WTC11 (cell line): ENCODE data around the gene TXNDC2. TPM values are rescaled to one million over a fixed set of nuclear protein-coding genes. Genes with fewer than 3 reads are reported as not detected.

Source experiments
- ATAC-seq: fragments of 200-7000 bp; cut with Tn5 transposase; 2 replicates; pipeline ENCODE4 v1.10.0; 2021; ENCODE audit warnings: mild to moderate bottlenecking, moderate library complexity
- CTCF ChIA-PET: fragments of 300-600 bp; sonication (Branson Sonifier 250); formaldehyde crosslinking; loops from one replicate; lab custom pipeline; 2021; ENCODE audit warnings: antibody characterized with exemption; lab: Charles Lee
- POLR2A ChIA-PET: fragments of 350-600 bp; sonication (Branson Sonifier 250); formaldehyde crosslinking; loops from one replicate; lab custom pipeline; 2021; ENCODE audit warnings: antibody characterized with exemption; lab: Charles Lee
- DNase-seq: peaks from one replicate; pipeline ENCODE4 v3.0.0; 2021; ENCODE audit warnings: low spot score
- H3K27ac Mint-ChIP-seq: 2 replicates; pipeline ENCODE4 v1.8.0; 2021; ENCODE audit warnings: mixed read lengths
- H3K27me3 Mint-ChIP-seq: 2 replicates; pipeline ENCODE4 v1.8.0; 2021; ENCODE audit warnings: low read depth, mild to moderate bottlenecking, moderate library complexity, mixed read lengths
- H3K36me3 Mint-ChIP-seq: 2 replicates; pipeline ENCODE4 v1.8.0; 2021; ENCODE audit warnings: mixed read lengths
- H3K4me1 Mint-ChIP-seq: 2 replicates; pipeline ENCODE4 v1.8.0; 2022; ENCODE audit warnings: mixed read lengths
- H3K4me3 Mint-ChIP-seq: 2 replicates; pipeline ENCODE4 v1.8.0; 2021; ENCODE audit warnings: mild to moderate bottlenecking, moderate library complexity, mixed read lengths
- H3K9me3 Mint-ChIP-seq: 2 replicates; pipeline ENCODE4 v1.8.0; 2021; ENCODE audit warnings: mixed read lengths
- FOXK1 ChIP-seq: sonication (generic); formaldehyde crosslinking; IDR thresholded peaks from 2 replicates; pipeline ENCODE4 v1.8.0; 2022; ENCODE audit warnings: mild to moderate bottlenecking, moderate library complexity, missing genetic modification reagents
- IRF2 ChIP-seq: sonication (generic); formaldehyde crosslinking; IDR thresholded peaks from 2 replicates; pipeline ENCODE4 v1.8.0; 2022; ENCODE audit warnings: low read depth, missing genetic modification reagents, borderline replicate concordance
- KAT7 ChIP-seq: sonication (generic); formaldehyde crosslinking; IDR thresholded peaks from 2 replicates; pipeline ENCODE4 v1.8.1; 2023; ENCODE audit warnings: missing genetic modification reagents, mild to moderate bottlenecking, borderline replicate concordance
- MXD4 ChIP-seq: fragments of 250-450 bp; sonication (Bioruptor Pico); IDR thresholded peaks from 2 replicates; pipeline ENCODE4 v1.8.0; 2021; ENCODE audit warnings: mild to moderate bottlenecking, moderate library complexity, borderline replicate concordance
- NFATC4 ChIP-seq: fragments of 250-450 bp; sonication (Bioruptor Pico); IDR thresholded peaks from 2 replicates; pipeline ENCODE4 v1.9.0; 2021; ENCODE audit warnings: mild to moderate bottlenecking
- NR1H2 ChIP-seq: sonication (generic); formaldehyde crosslinking; IDR thresholded peaks from 2 replicates; pipeline ENCODE4 v1.9.0; 2021; ENCODE audit warnings: mild to moderate bottlenecking, moderate library complexity, missing genetic modification reagents
- OVOL2 ChIP-seq: fragments of 250-450 bp; sonication (Bioruptor Pico); IDR thresholded peaks from 2 replicates; pipeline ENCODE4 v1.9.0; 2021; ENCODE audit warnings: mild to moderate bottlenecking, borderline replicate concordance
- TEAD1 ChIP-seq: sonication (generic); formaldehyde crosslinking; IDR thresholded peaks from 2 replicates; pipeline ENCODE4 v1.8.0; 2022; ENCODE audit warnings: mild to moderate bottlenecking, missing genetic modification reagents
- TEAD4 ChIP-seq: sonication (generic); formaldehyde crosslinking; IDR thresholded peaks from 2 replicates; pipeline ENCODE4 v1.8.0; 2022; ENCODE audit warnings: mild to moderate bottlenecking, missing genetic modification reagents
- total RNA-seq: library from RNA; stranded (reverse); gene quantifications from 3 replicates; pipeline ENCODE4 v1.2.3, GENCODE V29; 2021
- TF ChIP-seq, protein P1 (sequence below): sonication (generic); formaldehyde crosslinking; IDR thresholded peaks from 2 replicates; pipeline ENCODE4 v1.8.1; 2023; ENCODE audit warnings: mild to moderate bottlenecking, missing genetic modification reagents, moderate library complexity
- TF ChIP-seq, protein P2 (sequence below): fragments of 200-600 bp; IDR thresholded peaks from 2 replicates; pipeline ENCODE4 v1.8.0; 2022; ENCODE audit warnings: antibody characterized with exemption
- TF ChIP-seq, protein P3 (sequence below): fragments of 250-450 bp; sonication (Bioruptor Pico); IDR thresholded peaks from 2 replicates; pipeline ENCODE4 v1.9.0; 2021; ENCODE audit warnings: mild to moderate bottlenecking
- TF ChIP-seq, protein P4 (sequence below): sonication (generic); formaldehyde crosslinking; IDR thresholded peaks from 2 replicates; pipeline ENCODE4 v1.8.0; 2022; ENCODE audit warnings: mild to moderate bottlenecking, missing genetic modification reagents
- TF ChIP-seq, protein P5 (sequence below): fragments of 250-450 bp; sonication (Bioruptor Pico); IDR thresholded peaks from 2 replicates; pipeline ENCODE4 v1.9.0; 2021; ENCODE audit warnings: moderate library complexity, mild to moderate bottlenecking, inconsistent platforms, borderline replicate concordance

The TXNDC2 gene
- total RNA-seq, 1 experiment from 2014 or later, result 0.26 TPM

DNA sequence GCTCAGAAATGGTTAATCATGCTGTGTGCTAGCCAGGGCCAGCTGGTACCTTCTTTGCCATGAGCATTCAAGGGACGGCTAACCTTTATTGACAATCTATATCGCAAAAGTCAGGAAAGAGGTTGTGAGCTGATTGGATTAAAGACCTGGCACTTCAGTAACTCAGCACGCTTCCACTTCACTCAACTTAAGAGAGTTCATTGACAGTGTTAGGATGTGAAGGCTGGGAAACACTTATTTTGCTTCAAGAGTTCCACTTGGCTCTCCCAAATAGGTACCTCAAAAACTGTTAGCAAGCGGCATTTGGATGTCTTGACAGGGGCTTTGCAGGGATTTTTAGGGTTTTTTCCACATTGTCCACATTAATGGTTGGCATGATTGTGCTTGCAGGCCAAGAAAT is 25.1 kb upstream of the TXNDC2 start (continued):
- TF ChIP-seq, protein P1, sequence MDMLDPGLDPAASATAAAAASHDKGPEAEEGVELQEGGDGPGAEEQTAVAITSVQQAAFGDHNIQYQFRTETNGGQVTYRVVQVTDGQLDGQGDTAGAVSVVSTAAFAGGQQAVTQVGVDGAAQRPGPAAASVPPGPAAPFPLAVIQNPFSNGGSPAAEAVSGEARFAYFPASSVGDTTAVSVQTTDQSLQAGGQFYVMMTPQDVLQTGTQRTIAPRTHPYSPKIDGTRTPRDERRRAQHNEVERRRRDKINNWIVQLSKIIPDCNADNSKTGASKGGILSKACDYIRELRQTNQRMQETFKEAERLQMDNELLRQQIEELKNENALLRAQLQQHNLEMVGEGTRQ (CRISPR knock-in tag), result no peak
- TF ChIP-seq IRF2 (CRISPR knock-in tag), result no peak

DNA sequence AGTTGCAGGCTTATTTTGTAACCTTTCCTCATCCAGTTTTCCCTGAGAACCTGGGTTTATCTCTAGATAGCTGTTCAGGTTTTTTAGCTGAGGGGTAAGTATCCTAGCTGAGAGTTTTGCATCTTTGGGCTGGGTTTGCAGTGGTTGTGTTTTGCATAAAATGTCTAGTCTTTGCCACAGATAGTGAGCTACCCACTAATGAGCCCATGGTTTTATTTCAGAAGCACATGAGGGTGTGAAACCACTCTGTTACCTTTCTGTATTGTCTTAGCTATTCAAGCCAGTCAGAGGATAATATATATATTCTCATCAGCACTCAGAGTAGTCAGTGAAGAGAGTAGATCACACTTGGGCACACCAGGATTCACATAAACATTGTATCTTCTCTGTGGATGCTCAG is 24.6 kb upstream of the TXNDC2 start:
- no peak overlapping the region for H3K27ac Mint-ChIP-seq
- ChIA-PET POLR2A (interaction anchor here (0.7 kb wide), 1 partner anchor 369 kb away, joined by 5 read pairs; no protein-coding TSS in a partner anchor), CTCF (no interaction called here)
- 0 out of 2 replicates have a peak, but pooled peaks cover 7% of the 10 kb centered on the region for H3K4me1 Mint-ChIP-seq
- H3K4me3 Mint-ChIP-seq, result no peak overlapping the region
- peaks cover 16% of the 10 kb centered on the region for H3K36me3 Mint-ChIP-seq
- peaks cover 5% of the 10 kb centered on the region; the same call in 1 of the 2 replicates for H3K27me3 Mint-ChIP-seq
- no peak for DNase-seq
- peaks cover 18% of the 10 kb centered on the region for H3K9me3 Mint-ChIP-seq
- TF ChIP-seq NFATC4 (CRISPR knock-in tag) (no peak), NR1H2 (CRISPR knock-in tag) (no peak), OVOL2 (no peak), TEAD1 (no peak), TEAD4 (CRISPR knock-in tag) (no peak), KAT7 (CRISPR knock-in tag) (no peak)
- TF ChIP-seq, protein P2, sequence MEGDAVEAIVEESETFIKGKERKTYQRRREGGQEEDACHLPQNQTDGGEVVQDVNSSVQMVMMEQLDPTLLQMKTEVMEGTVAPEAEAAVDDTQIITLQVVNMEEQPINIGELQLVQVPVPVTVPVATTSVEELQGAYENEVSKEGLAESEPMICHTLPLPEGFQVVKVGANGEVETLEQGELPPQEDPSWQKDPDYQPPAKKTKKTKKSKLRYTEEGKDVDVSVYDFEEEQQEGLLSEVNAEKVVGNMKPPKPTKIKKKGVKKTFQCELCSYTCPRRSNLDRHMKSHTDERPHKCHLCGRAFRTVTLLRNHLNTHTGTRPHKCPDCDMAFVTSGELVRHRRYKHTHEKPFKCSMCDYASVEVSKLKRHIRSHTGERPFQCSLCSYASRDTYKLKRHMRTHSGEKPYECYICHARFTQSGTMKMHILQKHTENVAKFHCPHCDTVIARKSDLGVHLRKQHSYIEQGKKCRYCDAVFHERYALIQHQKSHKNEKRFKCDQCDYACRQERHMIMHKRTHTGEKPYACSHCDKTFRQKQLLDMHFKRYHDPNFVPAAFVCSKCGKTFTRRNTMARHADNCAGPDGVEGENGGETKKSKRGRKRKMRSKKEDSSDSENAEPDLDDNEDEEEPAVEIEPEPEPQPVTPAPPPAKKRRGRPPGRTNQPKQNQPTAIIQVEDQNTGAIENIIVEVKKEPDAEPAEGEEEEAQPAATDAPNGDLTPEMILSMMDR, result no peak
- TF ChIP-seq, protein P3, sequence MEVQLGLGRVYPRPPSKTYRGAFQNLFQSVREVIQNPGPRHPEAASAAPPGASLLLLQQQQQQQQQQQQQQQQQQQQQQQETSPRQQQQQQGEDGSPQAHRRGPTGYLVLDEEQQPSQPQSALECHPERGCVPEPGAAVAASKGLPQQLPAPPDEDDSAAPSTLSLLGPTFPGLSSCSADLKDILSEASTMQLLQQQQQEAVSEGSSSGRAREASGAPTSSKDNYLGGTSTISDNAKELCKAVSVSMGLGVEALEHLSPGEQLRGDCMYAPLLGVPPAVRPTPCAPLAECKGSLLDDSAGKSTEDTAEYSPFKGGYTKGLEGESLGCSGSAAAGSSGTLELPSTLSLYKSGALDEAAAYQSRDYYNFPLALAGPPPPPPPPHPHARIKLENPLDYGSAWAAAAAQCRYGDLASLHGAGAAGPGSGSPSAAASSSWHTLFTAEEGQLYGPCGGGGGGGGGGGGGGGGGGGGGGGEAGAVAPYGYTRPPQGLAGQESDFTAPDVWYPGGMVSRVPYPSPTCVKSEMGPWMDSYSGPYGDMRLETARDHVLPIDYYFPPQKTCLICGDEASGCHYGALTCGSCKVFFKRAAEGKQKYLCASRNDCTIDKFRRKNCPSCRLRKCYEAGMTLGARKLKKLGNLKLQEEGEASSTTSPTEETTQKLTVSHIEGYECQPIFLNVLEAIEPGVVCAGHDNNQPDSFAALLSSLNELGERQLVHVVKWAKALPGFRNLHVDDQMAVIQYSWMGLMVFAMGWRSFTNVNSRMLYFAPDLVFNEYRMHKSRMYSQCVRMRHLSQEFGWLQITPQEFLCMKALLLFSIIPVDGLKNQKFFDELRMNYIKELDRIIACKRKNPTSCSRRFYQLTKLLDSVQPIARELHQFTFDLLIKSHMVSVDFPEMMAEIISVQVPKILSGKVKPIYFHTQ, result no peak
- TF ChIP-seq, protein P4, sequence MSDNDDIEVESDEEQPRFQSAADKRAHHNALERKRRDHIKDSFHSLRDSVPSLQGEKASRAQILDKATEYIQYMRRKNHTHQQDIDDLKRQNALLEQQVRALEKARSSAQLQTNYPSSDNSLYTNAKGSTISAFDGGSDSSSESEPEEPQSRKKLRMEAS (CRISPR knock-in tag), result no peak
- TF ChIP-seq, all 79 proteins: peak for 0
- no peak for ATAC-seq

DNA sequence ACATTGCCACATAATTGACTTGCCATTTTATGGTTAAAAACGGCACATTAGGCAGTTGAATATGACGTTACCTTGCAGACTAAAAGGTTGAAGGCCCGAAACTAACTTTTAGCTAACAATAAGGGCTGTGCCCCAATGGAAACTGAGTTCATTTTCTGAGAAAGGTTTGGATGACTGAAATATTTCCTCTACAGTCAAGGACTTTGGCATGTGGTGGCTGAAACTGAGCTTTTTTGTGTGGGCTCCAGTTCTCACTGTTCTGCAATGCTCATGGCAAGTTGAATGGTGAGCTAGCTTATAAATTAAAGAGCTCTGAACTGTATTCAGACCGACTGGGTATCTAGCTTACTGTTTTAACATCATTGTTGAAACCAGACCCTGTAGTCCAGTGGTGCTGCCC is 23.8 kb upstream of the TXNDC2 start:
- no peak overlapping the region for H3K4me3 Mint-ChIP-seq
- POLR2A ChIA-PET, result no interaction called here
- DNase-seq (no peak), ATAC-seq (no peak)
- H3K36me3 Mint-ChIP-seq, result peaks cover 21% of the 10 kb centered on the region
- TF ChIP-seq, protein P1 (CRISPR knock-in tag), result no peak
- TF ChIP-seq FOXK1 (no peak), MXD4 (CRISPR knock-in tag) (no peak)
- TF ChIP-seq, protein P5, sequence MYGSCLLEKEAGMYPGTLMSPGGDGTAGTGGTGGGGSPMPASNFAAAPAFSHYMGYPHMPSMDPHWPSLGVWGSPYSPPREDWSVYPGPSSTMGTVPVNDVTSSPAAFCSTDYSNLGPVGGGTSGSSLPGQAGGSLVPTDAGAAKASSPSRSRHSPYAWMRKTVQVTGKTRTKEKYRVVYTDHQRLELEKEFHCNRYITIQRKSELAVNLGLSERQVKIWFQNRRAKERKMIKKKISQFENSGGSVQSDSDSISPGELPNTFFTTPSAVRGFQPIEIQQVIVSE (CRISPR knock-in tag), result no peak
- CTCF ChIA-PET, result no interaction called here
- H3K27ac Mint-ChIP-seq, result no peak overlapping the region
- H3K9me3 Mint-ChIP-seq, result peaks cover 23% of the 10 kb centered on the region
- 0 out of 2 replicates have a peak, but pooled peaks cover 5% of the 10 kb centered on the region for H3K4me1 Mint-ChIP-seq
- peaks cover 5% of the 10 kb centered on the region; the same call in 1 of the 2 replicates for H3K27me3 Mint-ChIP-seq
